ENCODE data around the gene KRT20.

- TF ChIP-seq MAX (IDR thresholded peaks at IDR 0.05; ENCODE audit: insufficient read depth, insufficient read length) (no peak), CTCF (IDR thresholded peaks at IDR 0.05; ENCODE audit: extremely low read depth in 1 of 2, insufficient read depth in 1 of 2, low read depth in 1 of 2, low read length in 2 of 2) (peak; percentile 75 to 77), POLR2A (IDR thresholded peaks at IDR 0.05; ENCODE audit: low read depth, low read length) (no peak), JUN (IDR thresholded peaks at IDR 0.05; ENCODE audit: borderline replicate concordance, insufficient read depth, insufficient read length, low read depth) (peak; percentile 83), POLR2AphosphoS5 (IDR thresholded peaks at IDR 0.05; ENCODE audit: insufficient read depth, low read depth, low read length) (no peak), MYC (IDR thresholded peaks at IDR 0.05; ENCODE audit: low read depth, low read length) (no peak), EZH2 (IDR thresholded peaks at IDR 0.05; ENCODE audit: borderline replicate concordance, low read depth, low read length, severe bottlenecking) (no peak), FOS (IDR thresholded peaks at IDR 0.05; ENCODE audit: borderline replicate concordance, insufficient read depth, low read length) (peak; percentile 91)
Observed at GRCh38 chr17:40909351-40909750, 24.3 kb upstream of the KRT20 start.

Measured in endothelial cell of umbilical vein (primary cell).